GM18951 (cell line): ENCODE measurements around the gene AP5M1.

ENCODE experiments used
- POLR2A ChIP-seq: IDR thresholded peaks from 4 replicates; pipeline ENCODE4 v1.6.1; 2011; ENCODE audit warnings: mild to moderate bottlenecking; ENCODE audit not compliant: insufficient read length, insufficient read depth; ENCODE audit errors: extremely low read depth
- in situ Hi-C: fragments of 300-500 bp; cut with MboI; formaldehyde crosslinking; loops from one replicate; pipeline ENCODE4 v1.12.0; 2022; ENCODE audit warnings: low sequenced_read_pairs, mixed read lengths, inconsistent platforms; ENCODE audit not compliant: unreplicated experiment

AP5M1 gene

GRCh38 chr14:57262117-57262516 is 6.7 kb upstream of the AP5M1 start:
- no peak for TF ChIP-seq POLR2A
- in situ Hi-C loops: no loop called here

- in situ Hi-C loops: no loop called here
- no peak for TF ChIP-seq POLR2A
Observed at GRCh38 chr14:57266065-57266464, 2.7 kb upstream of the AP5M1 start.

GRCh38 chr14:57273236-57273635 is 4.5 kb downstream of the AP5M1 start:
- in situ Hi-C loops: no loop called here
- no peak for TF ChIP-seq POLR2A

- no peak for TF ChIP-seq POLR2A
Observed at GRCh38 chr14:57274551-57274950, 5.8 kb downstream of the AP5M1 start.

GRCh38 chr14:57275023-57275664 is 6.4 kb downstream of the AP5M1 start:
- TF ChIP-seq POLR2A: no peak
- in situ Hi-C loops: no loop called here

More at GRCh38 chr14:57274551-57274950, 5.8 kb downstream of the AP5M1 start:
- in situ Hi-C loops: no loop called here

GRCh38 chr14:57277062-57277461 is 8.3 kb downstream of the AP5M1 start:
- no peak for TF ChIP-seq POLR2A
- in situ Hi-C loops: no loop called here

- TF ChIP-seq POLR2A: no peak
- in situ Hi-C loops: no loop called here
Observed at GRCh38 chr14:57287745-57288144, 19.0 kb downstream of the AP5M1 start.

- TF ChIP-seq POLR2A: no peak
- in situ Hi-C loops: no loop called here
Observed at GRCh38 chr14:57290751-57291150, 22.0 kb downstream of the AP5M1 start.

GRCh38 chr14:57291692-57292647 is 23.2 kb downstream of the AP5M1 start:
- no peak for TF ChIP-seq POLR2A
- in situ Hi-C loops: no loop called here

- in situ Hi-C loops: no loop called here
- no peak for TF ChIP-seq POLR2A
Observed at GRCh38 chr14:57293866-57294837, 25.4 kb downstream of the AP5M1 start.

- in situ Hi-C loops: no loop called here
- TF ChIP-seq POLR2A: no peak
Observed at GRCh38 chr14:57295239-57295638, 26.5 kb downstream of the AP5M1 start.

- TF ChIP-seq POLR2A: no peak
- in situ Hi-C loops: no loop called here
Observed at GRCh38 chr14:57297852-57298251, 29.1 kb downstream of the AP5M1 start.

- TF ChIP-seq POLR2A: no peak
- in situ Hi-C loops: no loop called here
Observed at GRCh38 chr14:57299511-57299910, 30.7 kb downstream of the AP5M1 start.
